ENCODE data around the gene OR9Q2.
"Not testable (repeated sequence)": the region's sequence is repeated elsewhere in the genome, so short reads cannot be mapped to it uniquely, and the experiment has no call there.

The OR9Q2 gene

GRCh38 chr11:58188770-58189169 is at the start of gene OR9Q2:
TSS of gene OR9Q2 (plus strand) at chr11:58189070. CDS start at chr11:58190491, 1,421 bp downstream.
- no peak for DNase-seq (ENCODE audit: low read depth)

- DNase-seq (ENCODE audit: low read depth), result no peak
These were observed 46.1 kb upstream of the OR9Q2 start for GRCh38 chr11:58142761-58143160.

- no peak for DNase-seq (ENCODE audit: low read depth)
These were observed 36.1 kb upstream of the OR9Q2 start for GRCh38 chr11:58152781-58153180.

- no peak for DNase-seq (ENCODE audit: low read depth)
These were observed 24.5 kb upstream of the OR9Q2 start for GRCh38 chr11:58164389-58164788.

- no peak for DNase-seq (ENCODE audit: low read depth)
These were observed 23.9 kb upstream of the OR9Q2 start for GRCh38 chr11:58164990-58165389.

- DNase-seq (ENCODE audit: low read depth), result no peak
These were observed 23.3 kb upstream of the OR9Q2 start for GRCh38 chr11:58165504-58166106.

- no peak for DNase-seq (ENCODE audit: low read depth)
These were observed 11.3 kb upstream of the OR9Q2 start for GRCh38 chr11:58177409-58178054.

GRCh38 chr11:58178444-58178843 is 10.4 kb upstream of the OR9Q2 start:
- no peak for DNase-seq (ENCODE audit: low read depth)

GRCh38 chr11:58179648-58180047 is 9.2 kb upstream of the OR9Q2 start:
- no peak for DNase-seq (ENCODE audit: low read depth)

GRCh38 chr11:58186938-58187337 is 1.9 kb upstream of the OR9Q2 start:
- no peak for DNase-seq (ENCODE audit: low read depth)

GRCh38 chr11:58192229-58192628 is 3.4 kb downstream of the OR9Q2 start:
- DNase-seq (ENCODE audit: low read depth), result no peak

GRCh38 chr11:58193391-58193790 is 4.5 kb downstream of the OR9Q2 start:
- no peak for DNase-seq (ENCODE audit: low read depth)

GRCh38 chr11:58195939-58196338 is 7.1 kb downstream of the OR9Q2 start:
- DNase-seq (ENCODE audit: low read depth), result no peak

- no peak for DNase-seq (ENCODE audit: low read depth)
These were observed 10.4 kb downstream of the OR9Q2 start for GRCh38 chr11:58199271-58199670.

- DNase-seq (ENCODE audit: low read depth), result no peak
These were observed 15.2 kb downstream of the OR9Q2 start, which contains the start of gene OR1S2 for GRCh38 chr11:58204042-58204441. TSS of gene OR1S2 (minus strand) at chr11:58204142. CDS start at chr11:58204142, 0 bp downstream.

GRCh38 chr11:58212420-58212819 is 23.6 kb downstream of the OR9Q2 start, which contains the start of gene OR1S1:
TSS of gene OR1S1 (plus strand) at chr11:58212720.
- not testable (repeated sequence) for DNase-seq (ENCODE audit: low read depth)

GRCh38 chr11:58216476-58216875 is 27.6 kb downstream of the OR9Q2 start:
- no peak for DNase-seq (ENCODE audit: low read depth)

GRCh38 chr11:58222721-58223120 is 33.9 kb downstream of the OR9Q2 start:
- DNase-seq (ENCODE audit: low read depth), result no peak

- no peak for DNase-seq (ENCODE audit: low read depth)
These were observed 39.2 kb downstream of the OR9Q2 start for GRCh38 chr11:58227956-58228615.

Measured in stimulated activated CD8-positive, alpha-beta memory T cell treated with anti-CD3 and anti-CD28 coated beads, Interleukin-12 subunit alpha, Interleukin-12 subunit beta, amount 100 ng/mL, for 4 hours (primary cell).